ENCODE data around the gene KCNJ14.

Gene KCNJ14

GRCh38 chr19:48513289-48514122 lies 58.1 kb downstream of the KCNJ14 start:
- Histone ChIP-seq H3K4me3 (peak overlapping the region; percentile 40 to 62 (median 48)), H3K27ac (peak overlapping the region in 13 of 21 experiments; percentile 14 to 77 (median 50))

DNA sequence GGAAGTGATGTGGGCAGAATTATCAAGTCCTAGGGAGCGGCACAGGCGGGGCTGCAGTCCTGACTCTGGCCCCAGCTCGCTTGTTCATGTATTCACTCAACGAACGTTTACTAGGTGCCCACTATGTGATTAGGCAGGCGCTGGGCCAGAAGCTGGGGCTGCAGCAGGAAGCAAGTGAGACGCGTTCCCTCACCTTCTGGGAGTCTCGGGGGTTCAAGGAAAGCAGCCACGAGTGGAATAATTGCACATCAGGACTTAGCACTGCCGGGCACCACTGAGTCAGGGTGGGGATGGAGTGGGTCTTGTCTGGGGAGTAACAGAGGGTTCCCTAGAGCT lies 58.7 kb downstream of the KCNJ14 start:
- no peak overlapping the region for H3K27ac ChIP-seq
- H3K4me3 ChIP-seq, result peak overlapping the region in 2 of 7 experiments; percentile 40 to 50

DNA sequence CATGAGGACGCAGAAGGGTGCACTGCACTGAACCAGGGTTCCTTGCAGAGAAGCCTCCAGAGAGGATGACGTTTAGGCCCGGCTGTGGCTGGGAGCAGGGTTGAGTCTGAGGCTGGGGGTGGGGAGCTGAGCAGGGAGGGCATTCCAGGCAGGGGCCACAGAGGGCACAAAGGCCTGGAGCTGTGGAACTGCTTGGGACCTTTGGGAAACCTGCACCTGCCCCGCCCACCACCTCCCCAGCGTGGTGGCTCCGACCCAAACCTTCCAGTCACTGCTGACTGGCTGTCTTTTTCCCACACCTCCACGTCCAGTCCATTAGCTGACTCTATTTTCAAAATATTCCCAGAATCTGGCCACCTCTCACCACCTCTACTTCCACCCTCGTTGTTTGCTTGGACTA lies 61.2 kb downstream of the KCNJ14 start:
- no peak overlapping the region for H3K4me3 ChIP-seq
- no peak overlapping the region for H3K27ac ChIP-seq
